ENCODE results near the gene MAS1. TPM values are rescaled to one million over a fixed set of nuclear protein-coding genes. Genes with fewer than 3 reads are reported as not detected.

The MAS1 gene
- total and polyA plus RNA-seq, 9 of the 15 experiments (the other 6 are each of a cell fraction or from before 2014, with no cell fraction given) = not detected

GRCh38 chr6:159929819-159930218, 39.0 kb downstream of the MAS1 start (continued):
- no peak for TF ChIP-seq SNRNP70 (optimal IDR thresholded peaks at IDR 0.05; ENCODE audit: low read depth, low read length)
- TF ChIP-seq SMAD4 (CRISPR knock-in tag; conservative IDR thresholded peaks at IDR 0.05) = no peak
- TF ChIP-seq CXXC5 (CRISPR knock-in tag; IDR thresholded peaks at IDR 0.05) = peak; percentile 24; the same call in 1 of the 2 replicates
- TF ChIP-seq, protein P1, sequence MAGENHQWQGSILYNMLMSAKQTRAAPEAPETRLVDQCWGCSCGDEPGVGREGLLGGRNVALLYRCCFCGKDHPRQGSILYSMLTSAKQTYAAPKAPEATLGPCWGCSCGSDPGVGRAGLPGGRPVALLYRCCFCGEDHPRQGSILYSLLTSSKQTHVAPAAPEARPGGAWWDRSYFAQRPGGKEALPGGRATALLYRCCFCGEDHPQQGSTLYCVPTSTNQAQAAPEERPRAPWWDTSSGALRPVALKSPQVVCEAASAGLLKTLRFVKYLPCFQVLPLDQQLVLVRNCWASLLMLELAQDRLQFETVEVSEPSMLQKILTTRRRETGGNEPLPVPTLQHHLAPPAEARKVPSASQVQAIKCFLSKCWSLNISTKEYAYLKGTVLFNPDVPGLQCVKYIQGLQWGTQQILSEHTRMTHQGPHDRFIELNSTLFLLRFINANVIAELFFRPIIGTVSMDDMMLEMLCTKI (IDR thresholded peaks at IDR 0.05; ENCODE audit: partially characterized antibody) = no peak
- peak; percentile 43 for TF ChIP-seq MGA (IDR thresholded peaks at IDR 0.05)
- no peak for TF ChIP-seq CBX2 (IDR thresholded peaks at IDR 0.05; ENCODE audit: insufficient read depth, low read length, poor library complexity, severe bottlenecking)
- TF ChIP-seq MYBL2 (IDR thresholded peaks at IDR 0.05; ENCODE audit: low read depth) = 0 out of 2 replicates have a peak, but pooled peaks have one; percentile 35
- no peak for TF ChIP-seq MYBL2 (CRISPR knock-in tag; IDR thresholded peaks at IDR 0.05; ENCODE audit: borderline replicate concordance)
- no peak for TF ChIP-seq KDM4B (IDR thresholded peaks at IDR 0.05; ENCODE audit: borderline replicate concordance in 2 of 2, low read depth in 1 of 2)
- no peak for TF ChIP-seq BCOR (IDR thresholded peaks at IDR 0.05)
- TF ChIP-seq NCOA1 (IDR thresholded peaks at IDR 0.05; ENCODE audit: low read depth) = no peak
- peak; percentile 34 for TF ChIP-seq EP400 (IDR thresholded peaks at IDR 0.05)
- no peak for TF ChIP-seq ZNF124 (CRISPR knock-in tag; IDR thresholded peaks at IDR 0.05)
- no peak for TF ChIP-seq RBM14 (IDR thresholded peaks at IDR 0.05; ENCODE audit: borderline replicate concordance, insufficient read depth, low read depth, low read length)
- TF ChIP-seq SIN3B (IDR thresholded peaks at IDR 0.05; ENCODE audit: low read depth) = no peak
- TF ChIP-seq L3MBTL2 (IDR thresholded peaks at IDR 0.05) = peak; percentile 83

All from K562 (cell line).